T-cell (primary cell): Measurements from ENCODE around the gene STARD8. TPM values are rescaled to one million over a fixed set of nuclear protein-coding genes. Genes with fewer than 3 reads are reported as not detected.
"Not testable (repeated sequence)": the region's sequence is repeated elsewhere in the genome, so short reads cannot be mapped to it uniquely, and the experiment has no call there.

Experiments
- ATAC-seq, 4 experiments: fragments of 200-7000 bp in 3 of 4; fragments of 150-1000 bp in 1 of 4; cut with Tn5 transposase; replicated peaks in 1 of 4; 1 replicate in 3 of 4; 2 replicates in 1 of 4; pipeline ENCODE4 v1.10.0; 2021; ENCODE audit warnings: moderate library complexity in 3 of 4, mild to moderate bottlenecking in 2 of 4, moderate number of reproducible peaks in 1 of 4
- CTCF ChIA-PET, 2 donors: fragments of 300-600 bp; sonication (Branson Sonifier 250); formaldehyde crosslinking; loops; one replicate each; lab custom pipeline; 2022; ENCODE audit warnings: antibody characterized with exemption in 2 of 2; lab: Charles Lee
- POLR2A ChIA-PET, 2 donors: fragments of 300-600 bp; sonication (Branson Sonifier 250); formaldehyde crosslinking; loops; one replicate each; lab custom pipeline; 2022; ENCODE audit warnings: antibody characterized with exemption in 2 of 2; lab: Charles Lee
- DNase-seq, 35 experiments: peaks; one replicate each; pipeline versions ENCODE4 v3.0.0 to v3.0.0-alpha.2; 2013 to 2023
- H3K27ac ChIP-seq: one replicate; pipeline ENCODE4 v1.5.1; 2013; ENCODE audit warnings: low read length
- H3K27me3 ChIP-seq, 2 experiments: replicated peaks in 1 of 2; 1 replicate in 1 of 2; 2 replicates in 1 of 2; pipeline versions ENCODE4 v1.6.1 to v1.7.0; 2013; ENCODE audit warnings: low read length in 1 of 2, mixed read lengths in 1 of 2; ENCODE audit not compliant: control insufficient read depth in 2 of 2, insufficient read depth in 2 of 2; ENCODE audit errors: extremely low read depth in 1 of 2
- H3K36me3 ChIP-seq, 2 donors: 1 replicate in 1 of 2; 2 replicates in 1 of 2; pipeline versions ENCODE4 v1.6.1 to v1.7.0; 2013; ENCODE audit warnings: low read length in 1 of 2; ENCODE audit not compliant: control insufficient read depth in 2 of 2, insufficient read depth in 1 of 2; ENCODE audit errors: extremely low read depth in 1 of 2
- H3K4me1 ChIP-seq, 2 experiments: 1 replicate in 1 of 2; 2 replicates in 1 of 2; pipeline versions ENCODE4 v1.6.1 to v1.7.0; 2013; ENCODE audit warnings: low read length in 2 of 2, mixed read lengths in 1 of 2; ENCODE audit not compliant: insufficient read depth in 2 of 2, control insufficient read depth in 1 of 2; ENCODE audit errors: extremely low read depth in 1 of 2
- H3K4me3 ChIP-seq, 2 donors: 1 replicate in 1 of 2; 2 replicates in 1 of 2; pipeline versions ENCODE4 v1.5.1 to v1.7.0; 2013; ENCODE audit warnings: mild to moderate bottlenecking in 2 of 2, low read length in 1 of 2, moderate library complexity in 1 of 2; ENCODE audit not compliant: control insufficient read depth in 1 of 2; ENCODE audit errors: extremely low read depth in 1 of 2
- H3K9me3 ChIP-seq: 2 replicates; pipeline ENCODE4 v1.7.0; 2013
- H3K27ac Mint-ChIP-seq, 2 donors: one replicate each; pipeline ENCODE4 v1.8.0; 2020 to 2021; ENCODE audit warnings: mild to moderate bottlenecking in 2 of 2, mixed read lengths in 2 of 2
- H3K27me3 Mint-ChIP-seq, 2 donors: one replicate each; pipeline ENCODE4 v1.8.0; 2021 to 2022; ENCODE audit warnings: mixed read lengths in 2 of 2
- H3K36me3 Mint-ChIP-seq: one replicate; pipeline ENCODE4 v1.8.0; 2021; ENCODE audit warnings: mixed read lengths
- H3K4me1 Mint-ChIP-seq, 3 donors: one replicate each; pipeline ENCODE4 v1.8.0; 2020 to 2022; ENCODE audit warnings: mixed read lengths in 3 of 3, mild to moderate bottlenecking in 1 of 3
- H3K4me3 Mint-ChIP-seq, 3 donors: one replicate each; pipeline ENCODE4 v1.8.0; 2020 to 2022; ENCODE audit warnings: mild to moderate bottlenecking in 3 of 3, mixed read lengths in 3 of 3, moderate library complexity in 3 of 3
- H3K9me3 Mint-ChIP-seq, 3 donors: one replicate each; pipeline ENCODE4 v1.8.0; 2020 to 2022; ENCODE audit warnings: mixed read lengths in 3 of 3
- WGBS: methylation state at CpG from one replicate; pipeline ENCODE4 v1.1.5; 2013; ENCODE audit warnings: missing lambda C conversion rate; ENCODE audit not compliant: insufficient coverage; 5-methylcytosine and 5-hydroxymethylcytosine counted together
- total RNA-seq, 35 experiments: library from RNA in 6 of 35; stranded (reverse) in 6 of 35; fragments of 120-200 nt in 1 of 35; gene quantifications; one replicate each; pipeline versions ENCODE4 v1.2.1 to v1.2.4 and lab custom pipeline; 2013 to 2026

Gene STARD8
- total RNA-seq, 5 donors from 2014 or later (not counting 1 experiment from before 2014, with no cell fraction given): 0.13 to 0.64 (median 0.25) TPM

DNA sequence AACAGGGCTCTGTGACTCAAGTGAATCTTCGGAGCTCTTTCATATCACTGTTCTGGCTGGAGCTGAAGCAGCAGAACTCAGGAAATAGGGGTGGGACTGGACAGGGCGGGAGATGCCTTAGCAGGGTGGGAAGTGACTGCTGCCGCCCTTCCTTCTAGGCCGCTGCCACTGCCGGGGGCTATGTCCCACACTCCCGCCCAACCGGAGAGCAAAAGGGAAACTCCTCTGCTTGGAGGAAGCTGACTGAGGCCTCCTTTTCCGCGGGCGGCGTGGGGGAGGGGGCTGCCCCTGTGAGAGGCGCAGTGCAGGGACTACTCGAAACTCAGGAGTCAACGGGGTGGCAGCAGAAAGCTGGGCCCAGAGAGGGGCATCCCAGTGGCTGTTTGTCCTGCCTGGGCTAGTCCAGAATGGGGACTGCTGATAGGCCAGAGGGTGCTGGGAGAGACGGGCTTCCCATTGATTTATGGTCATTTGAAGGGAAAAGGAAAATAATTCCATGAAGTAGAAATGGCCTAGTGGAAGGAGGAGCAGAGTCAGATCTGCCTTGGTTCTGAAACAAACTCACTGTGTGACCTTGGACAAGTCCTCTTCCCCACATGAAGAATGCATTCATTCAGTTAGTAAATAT lies 36.9 kb downstream of the STARD8 start:
- DNase-seq (no peak), ATAC-seq (no peak)
- 0% methylated on average over 3 of the region's 15 CpGs for WGBS
- H3K36me3 ChIP-seq: no peaks in the 10 kb centered on the region
- Mint-ChIP-seq H3K27ac (no peak overlapping the region), H3K27me3 (peaks cover 16 to 29% of the 10 kb centered on the region in 2 donors), H3K4me1 (peaks cover 8 to 15% (median 12%) of the 10 kb centered on the region in 3 donors), H3K36me3 (no peaks in the 10 kb centered on the region), H3K4me3 (no peak overlapping the region), H3K9me3 (no peaks in the 10 kb centered on the region)
- CTCF ChIA-PET: no interaction called here
- POLR2A ChIA-PET: no interaction called here
- H3K4me3 ChIP-seq: no peak overlapping the region
- peaks cover 0 to 5% of the 10 kb centered on the region in 2 experiments for H3K4me1 ChIP-seq
- no peak overlapping the region for H3K27ac ChIP-seq
- H3K9me3 ChIP-seq: no peaks in the 10 kb centered on the region
- H3K27me3 ChIP-seq: peaks cover 0 to 13% of the 10 kb centered on the region in 2 experiments

GRCh38 chrX:68684919-68685304 lies 37.4 kb downstream of the STARD8 start:
- Histone ChIP-seq H3K27ac (no peak overlapping the region), H3K4me3 (no peak overlapping the region), H3K36me3 (no peaks in the 10 kb centered on the region), H3K27me3 (peaks cover 0 to 13% of the 10 kb centered on the region in 2 experiments), H3K4me1 (peaks cover 0 to 5% of the 10 kb centered on the region in 2 experiments), H3K9me3 (no peaks in the 10 kb centered on the region)
- no peak for DNase-seq
- ChIA-PET POLR2A (no interaction called here), CTCF (no interaction called here)
- Mint-ChIP-seq H3K36me3 (no peaks in the 10 kb centered on the region), H3K27me3 (peaks cover 18 to 32% of the 10 kb centered on the region in 2 donors), H3K9me3 (no peaks in the 10 kb centered on the region), H3K4me3 (no peak overlapping the region), H3K27ac (no peak overlapping the region), H3K4me1 (peaks cover 8 to 15% (median 12%) of the 10 kb centered on the region in 3 donors)
- ATAC-seq: no peak
- no CpG with 5 or more reads among the region's 2 CpGs for WGBS

- ATAC-seq (no peak), DNase-seq (no peak)
These were observed 38.2 kb downstream of the STARD8 start for GRCh38 chrX:68685685-68686084.

GRCh38 chrX:68686097-68686977 lies 38.9 kb downstream of the STARD8 start:
- CTCF ChIA-PET: no interaction called here
- H3K4me1 Mint-ChIP-seq: peaks cover 8 to 15% (median 12%) of the 10 kb centered on the region in 3 donors
- no peak overlapping the region for H3K27ac ChIP-seq
- no peaks in the 10 kb centered on the region for H3K9me3 ChIP-seq
- no peaks in the 10 kb centered on the region for H3K36me3 Mint-ChIP-seq
- H3K36me3 ChIP-seq: no peaks in the 10 kb centered on the region
- H3K27me3 Mint-ChIP-seq: peaks cover 24 to 34% of the 10 kb centered on the region in 2 donors
- POLR2A ChIA-PET: no interaction called here
- H3K27me3 ChIP-seq: peaks cover 0 to 13% of the 10 kb centered on the region in 2 experiments
- peak overlapping the region; percentile 49 to 65 (median 56) for H3K4me3 Mint-ChIP-seq
- ATAC-seq (peak in 3 of 4 experiments; percentile 43 to 68 (median 45)), DNase-seq (peak in 3 of 35 experiments; percentile 0 to 8 (median 3))
- peak overlapping the region in 1 of 2 donors; percentile 50 for H3K4me3 ChIP-seq
- 7% methylated on average over 39 of the region's 56 CpGs for WGBS
- H3K4me1 ChIP-seq: peaks cover 0 to 5% of the 10 kb centered on the region in 2 experiments
- peak overlapping the region in 1 of 2 donors; percentile 12 for H3K27ac Mint-ChIP-seq
- no peaks in the 10 kb centered on the region for H3K9me3 Mint-ChIP-seq

More at GRCh38 chrX:68685685-68686084, 38.2 kb downstream of the STARD8 start:
- Histone ChIP-seq H3K9me3 (no peaks in the 10 kb centered on the region), H3K4me3 (no peak overlapping the region), H3K27me3 (peaks cover 0 to 13% of the 10 kb centered on the region in 2 experiments), H3K36me3 (no peaks in the 10 kb centered on the region), H3K27ac (no peak overlapping the region), H3K4me1 (peaks cover 0 to 5% of the 10 kb centered on the region in 2 experiments)
- no peaks in the 10 kb centered on the region for H3K36me3 Mint-ChIP-seq
- ChIA-PET CTCF (no interaction called here), POLR2A (no interaction called here)
- H3K9me3 Mint-ChIP-seq: no peaks in the 10 kb centered on the region
- H3K4me1 Mint-ChIP-seq: peaks cover 8 to 15% (median 12%) of the 10 kb centered on the region in 3 donors
- WGBS: no CpG with 5 or more reads among the region's 5 CpGs
- peaks cover 19 to 34% of the 10 kb centered on the region in 2 donors for H3K27me3 Mint-ChIP-seq
- no peak overlapping the region for H3K27ac Mint-ChIP-seq
- H3K4me3 Mint-ChIP-seq: peak overlapping the region; percentile 42 to 56 (median 48)

- ATAC-seq, H3K27ac ChIP-seq, CTCF ChIA-PET, H3K4me1 ChIP-seq, H3K9me3 Mint-ChIP-seq, H3K4me3 ChIP-seq, H3K27ac Mint-ChIP-seq, POLR2A ChIA-PET, H3K36me3 Mint-ChIP-seq, H3K4me3 Mint-ChIP-seq, H3K36me3 ChIP-seq, DNase-seq, H3K9me3 ChIP-seq: not testable (repeated sequence)
- no CpG with 5 or more reads among the region's 8 CpGs for WGBS
- Mint-ChIP-seq H3K27me3 (peaks cover 29 to 33% of the 10 kb centered on the region in 2 donors), H3K4me1 (peaks cover 8 to 15% (median 12%) of the 10 kb centered on the region in 3 donors)
- peaks cover 0 to 23% of the 10 kb centered on the region in 2 experiments for H3K27me3 ChIP-seq
These were observed 41.5 kb downstream of the STARD8 start for GRCh38 chrX:68688931-68689330.

- no peaks in the 10 kb centered on the region for H3K36me3 ChIP-seq
- no CpG with 5 or more reads among the region's 4 CpGs for WGBS
- H3K9me3 Mint-ChIP-seq: no peaks in the 10 kb centered on the region
- no peak overlapping the region for H3K27ac ChIP-seq
- H3K4me3 ChIP-seq: no peak overlapping the region
- H3K36me3 Mint-ChIP-seq: no peaks in the 10 kb centered on the region
- H3K27ac Mint-ChIP-seq: no peak overlapping the region
- H3K4me1 Mint-ChIP-seq: peaks cover 8 to 13% (median 10%) of the 10 kb centered on the region in 3 donors
- no peak for ATAC-seq
- no peaks in the 10 kb centered on the region for H3K9me3 ChIP-seq
- DNase-seq: no peak
- peaks cover 0 to 9% of the 10 kb centered on the region in 2 experiments for H3K4me1 ChIP-seq
- peaks cover 32 to 38% of the 10 kb centered on the region in 2 donors for H3K27me3 Mint-ChIP-seq
- H3K4me3 Mint-ChIP-seq: no peak overlapping the region
- peaks cover 0 to 30% of the 10 kb centered on the region in 2 experiments for H3K27me3 ChIP-seq
- CTCF ChIA-PET: no interaction called here
- POLR2A ChIA-PET: no interaction called here
These were observed 43.6 kb downstream of the STARD8 start for GRCh38 chrX:68690936-68691501.
